ENCODE measurements around the gene EXOC2.

GRCh38 chr6:439641-440167 lies 253.2 kb downstream of the EXOC2 start:
- TF ChIP-seq SP1 (CRISPR knock-in tag; conservative IDR thresholded peaks at IDR 0.05) = no peak
- no peak for TF ChIP-seq CTCF (IDR thresholded peaks at IDR 0.05)
- TF ChIP-seq ATF2 (CRISPR knock-in tag; IDR thresholded peaks at IDR 0.05; ENCODE audit: borderline replicate concordance, low read depth) = no peak
- no peak for TF ChIP-seq ZNF263 (CRISPR knock-in tag; IDR thresholded peaks at IDR 0.05; ENCODE audit: low read depth)
- TF ChIP-seq FOXJ3 (CRISPR knock-in tag; IDR thresholded peaks at IDR 0.05; ENCODE audit: borderline replicate concordance) = no peak
- TF ChIP-seq JAZF1 (CRISPR knock-in tag; IDR thresholded peaks at IDR 0.05) = no peak
- no peak for TF ChIP-seq ZNF416 (CRISPR knock-in tag; IDR thresholded peaks at IDR 0.05)
- no peak for TF ChIP-seq CREB1 (CRISPR knock-in tag; IDR thresholded peaks at IDR 0.05)
- no peak for TF ChIP-seq USF1 (CRISPR knock-in tag; IDR thresholded peaks at IDR 0.05)
- no peak for TF ChIP-seq ATF3 (CRISPR knock-in tag; conservative IDR thresholded peaks at IDR 0.05)
- no peak for TF ChIP-seq ATF6 (CRISPR knock-in tag; IDR thresholded peaks at IDR 0.05)
- TF ChIP-seq ATF1 (CRISPR knock-in tag; IDR thresholded peaks at IDR 0.05) = no peak
- no peak for TF ChIP-seq IRF2 (CRISPR knock-in tag; IDR thresholded peaks at IDR 0.05; ENCODE audit: borderline replicate concordance, low read depth)
- TF ChIP-seq USF2 (CRISPR knock-in tag; IDR thresholded peaks at IDR 0.05) = no peak

Data from WTC11 (cell line).